HG03354 (cell line): ENCODE measurements around the gene ADAMTS19.

Experiments
- ATAC-seq: cut with Tn5 transposase; IDR thresholded peaks from one replicate; pipeline ENCODE4 v1.9.1; 2021; ENCODE audit warnings: mild to moderate bottlenecking; ENCODE audit not compliant: unreplicated experiment, poor library complexity, severe bottlenecking

ADAMTS19 gene

GRCh38 chr5:129743541-129744187 lies 283.6 kb downstream of the ADAMTS19 start:
- no peak for ATAC-seq

GRCh38 chr5:129745997-129746396 lies 285.9 kb downstream of the ADAMTS19 start:
- no peak for ATAC-seq

GRCh38 chr5:129746876-129747275 lies 286.8 kb downstream of the ADAMTS19 start:
- no peak for ATAC-seq

- ATAC-seq = no peak
Observed at GRCh38 chr5:129747572-129748407, 287.7 kb downstream of the ADAMTS19 start, which contains the start of gene MINAR2. TSS of gene MINAR2 (plus strand) at chr5:129748094. CDS start at chr5:129748191, 97 bp downstream.

DNA sequence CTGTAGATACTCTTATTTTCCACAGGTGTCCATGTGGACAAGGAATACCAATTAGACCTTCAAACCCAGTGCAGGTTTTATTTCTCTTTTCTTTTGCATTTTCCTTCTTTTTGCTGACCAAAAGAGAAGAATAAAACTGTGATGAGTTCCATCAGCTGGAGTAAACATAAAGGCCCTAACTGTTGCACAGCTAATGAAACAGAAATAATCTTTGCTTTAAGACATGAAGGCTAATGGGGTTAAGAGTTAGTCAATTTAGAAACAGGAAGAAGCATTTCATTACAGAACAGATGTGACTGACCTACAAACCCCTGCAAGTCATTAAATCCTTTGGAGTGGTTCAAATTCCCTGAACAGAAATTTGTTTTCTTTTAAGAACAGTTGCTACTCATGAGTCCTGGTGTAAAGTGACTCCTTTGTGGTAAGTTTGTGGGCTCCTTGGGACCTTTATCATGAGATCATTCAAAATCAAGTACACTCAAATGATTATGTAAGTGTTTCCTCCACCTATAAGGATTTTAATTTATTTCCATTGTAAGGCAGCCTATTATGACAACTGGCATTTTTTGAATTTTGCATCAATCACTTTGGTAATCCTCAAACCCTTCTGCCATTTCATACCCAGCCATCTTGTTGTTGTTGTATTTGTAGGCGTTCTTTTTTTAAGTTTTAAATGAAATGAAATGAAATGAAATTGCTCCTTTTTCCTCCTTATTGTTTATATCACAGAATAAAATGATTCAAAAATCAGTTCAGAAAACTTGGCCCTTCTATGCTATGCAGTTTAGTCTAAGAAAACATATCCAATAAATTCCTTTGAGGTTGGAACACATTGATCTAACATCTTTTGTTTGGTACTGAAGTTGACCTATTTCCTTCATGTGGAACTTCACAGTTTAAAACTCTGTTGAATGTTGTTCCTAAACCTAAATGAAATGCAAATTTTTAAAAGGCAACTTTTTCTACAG lies 289.1 kb downstream of the ADAMTS19 start:
- no peak for ATAC-seq

DNA sequence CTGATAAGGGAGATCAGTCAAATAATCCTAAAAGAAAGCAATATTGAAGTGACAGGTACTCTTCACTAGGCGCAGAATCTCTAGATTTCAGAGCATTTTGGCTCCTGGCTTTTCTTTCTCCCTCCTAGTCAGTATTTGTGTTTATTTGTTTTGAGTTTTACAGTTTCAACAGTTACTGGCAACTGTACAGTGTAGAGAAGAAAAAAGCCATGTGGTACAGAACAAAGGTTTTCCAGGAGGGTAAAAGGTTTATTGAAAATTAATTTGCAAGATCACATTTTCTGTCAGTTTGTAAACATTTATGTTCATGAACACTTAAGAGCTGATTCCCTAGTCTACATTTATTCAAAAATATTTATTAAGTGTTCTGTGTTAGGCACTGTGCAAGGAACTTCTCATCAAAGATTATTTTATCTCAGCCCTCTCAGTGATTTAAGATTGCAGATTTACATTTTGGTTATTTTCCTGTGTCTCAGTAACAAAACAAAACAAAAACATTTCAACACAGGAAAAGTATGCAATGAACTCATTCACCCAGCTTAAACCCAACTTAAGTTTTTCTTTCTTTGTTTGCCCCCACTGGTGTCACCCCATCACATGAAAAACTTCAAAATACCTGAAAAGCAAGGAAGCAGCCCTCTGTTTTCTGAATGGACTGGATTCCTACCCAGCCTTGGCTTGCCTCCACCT lies 300.7 kb downstream of the ADAMTS19 start:
- no peak for ATAC-seq

- ATAC-seq = no peak
Observed at GRCh38 chr5:129763651-129764050, 303.6 kb downstream of the ADAMTS19 start.

GRCh38 chr5:129766798-129767197 lies 306.7 kb downstream of the ADAMTS19 start:
- ATAC-seq = no peak

DNA sequence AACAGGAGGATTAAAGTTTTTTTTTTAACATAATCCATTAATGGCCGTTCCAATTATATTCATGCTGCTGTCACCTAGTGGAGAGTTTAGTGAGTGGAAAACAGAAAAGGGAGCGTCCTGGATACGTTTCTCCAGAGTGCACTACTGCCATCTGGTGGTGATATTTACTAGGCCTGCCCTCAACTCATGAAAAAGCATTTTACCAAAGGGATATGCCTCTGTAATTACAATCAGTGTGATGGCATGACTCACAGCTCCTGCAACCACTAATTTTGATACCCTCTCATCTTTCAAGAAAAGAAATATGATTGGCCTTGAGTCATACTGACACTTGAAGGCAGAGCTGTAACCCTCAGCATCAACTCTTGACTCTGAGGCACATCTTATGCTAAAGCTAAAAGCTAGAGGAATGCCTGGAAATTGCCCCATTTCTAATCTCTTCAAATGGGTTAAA lies 307.9 kb downstream of the ADAMTS19 start:
- ATAC-seq = peak; percentile 94

DNA sequence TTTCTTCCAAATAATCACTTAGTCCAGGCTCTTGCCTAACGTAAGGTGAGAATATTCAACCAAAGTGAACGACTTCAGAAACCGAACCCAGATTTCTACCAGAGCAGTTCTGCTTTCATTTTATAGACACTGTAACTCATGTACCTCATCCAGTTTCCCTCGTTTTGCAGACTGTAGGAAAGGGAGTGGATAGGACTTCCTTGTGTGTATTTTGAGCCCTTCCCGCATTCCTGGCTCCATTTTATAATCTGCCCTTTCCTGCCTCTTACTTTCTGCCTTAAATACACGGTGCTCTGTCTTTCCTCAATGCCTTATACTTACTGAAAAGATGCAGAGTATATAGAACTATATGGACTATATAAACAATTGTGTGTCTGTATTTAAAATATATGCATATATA lies 308.6 kb downstream of the ADAMTS19 start:
- no peak for ATAC-seq

GRCh38 chr5:129770024-129770820 lies 310.1 kb downstream of the ADAMTS19 start:
- ATAC-seq = no peak

- peak; percentile 67 for ATAC-seq
Observed at GRCh38 chr5:129771058-129771838, 311.1 kb downstream of the ADAMTS19 start.

- no peak for ATAC-seq
Observed at GRCh38 chr5:129773376-129773775, 313.3 kb downstream of the ADAMTS19 start.

- ATAC-seq = no peak
Observed at GRCh38 chr5:129781594-129781993, 321.5 kb downstream of the ADAMTS19 start.
